Measurements from ENCODE around the gene HIP1. TPM values are rescaled to one million over a fixed set of nuclear protein-coding genes. Genes with fewer than 3 reads are reported as not detected.
A peak's percentile ranks its signal among the peaks of the same experiment; 100 is the strongest.

HIP1 gene
- polyA plus RNA-seq, 2 of the 4 experiments (the other 2 are of a cell fraction), result 17.3 to 33.4 TPM

DNA sequence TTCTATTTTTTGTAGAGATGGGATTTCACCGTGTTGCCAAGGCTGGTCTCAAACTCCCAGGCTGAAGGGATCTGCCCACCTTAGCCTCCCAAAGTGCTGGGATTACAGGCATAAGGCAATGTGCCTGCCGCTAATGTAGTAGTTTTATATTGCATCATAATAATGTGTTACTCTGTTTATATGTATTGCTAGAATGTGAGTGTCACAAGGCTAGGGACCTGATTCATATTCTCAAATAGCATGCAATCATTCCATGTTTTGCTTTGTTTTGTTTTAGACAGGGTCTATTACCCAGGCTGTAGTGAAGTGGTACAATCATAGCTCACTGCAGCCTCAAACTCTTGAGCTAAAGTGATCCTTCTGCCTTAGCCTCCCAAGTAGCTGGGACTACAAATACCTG, 19.8 kb upstream of the HIP1 start:
- TF ChIP-seq NFE2L2 (conservative IDR thresholded peaks at IDR 0.05; ENCODE audit: low read length), result no peak
- no peak for TF ChIP-seq ZC3H11A (IDR thresholded peaks at IDR 0.05)
- TF ChIP-seq, protein P1, sequence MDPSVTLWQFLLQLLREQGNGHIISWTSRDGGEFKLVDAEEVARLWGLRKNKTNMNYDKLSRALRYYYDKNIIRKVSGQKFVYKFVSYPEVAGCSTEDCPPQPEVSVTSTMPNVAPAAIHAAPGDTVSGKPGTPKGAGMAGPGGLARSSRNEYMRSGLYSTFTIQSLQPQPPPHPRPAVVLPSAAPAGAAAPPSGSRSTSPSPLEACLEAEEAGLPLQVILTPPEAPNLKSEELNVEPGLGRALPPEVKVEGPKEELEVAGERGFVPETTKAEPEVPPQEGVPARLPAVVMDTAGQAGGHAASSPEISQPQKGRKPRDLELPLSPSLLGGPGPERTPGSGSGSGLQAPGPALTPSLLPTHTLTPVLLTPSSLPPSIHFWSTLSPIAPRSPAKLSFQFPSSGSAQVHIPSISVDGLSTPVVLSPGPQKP (IDR thresholded peaks at IDR 0.05; ENCODE audit: low read depth, low read length), result no peak
- no peak for TF ChIP-seq ZSCAN20 (CRISPR knock-in tag; IDR thresholded peaks at IDR 0.05)
- no peak for TF ChIP-seq HOXA7 (CRISPR knock-in tag; IDR thresholded peaks at IDR 0.05)
- TF ChIP-seq HOXB13 (CRISPR knock-in tag; IDR thresholded peaks at IDR 0.05; ENCODE audit: low read depth), result no peak
- no peak for TF ChIP-seq MYC (IDR thresholded peaks at IDR 0.05; ENCODE audit: borderline replicate concordance, low read length)
- TF ChIP-seq, protein P2, sequence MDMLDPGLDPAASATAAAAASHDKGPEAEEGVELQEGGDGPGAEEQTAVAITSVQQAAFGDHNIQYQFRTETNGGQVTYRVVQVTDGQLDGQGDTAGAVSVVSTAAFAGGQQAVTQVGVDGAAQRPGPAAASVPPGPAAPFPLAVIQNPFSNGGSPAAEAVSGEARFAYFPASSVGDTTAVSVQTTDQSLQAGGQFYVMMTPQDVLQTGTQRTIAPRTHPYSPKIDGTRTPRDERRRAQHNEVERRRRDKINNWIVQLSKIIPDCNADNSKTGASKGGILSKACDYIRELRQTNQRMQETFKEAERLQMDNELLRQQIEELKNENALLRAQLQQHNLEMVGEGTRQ (IDR thresholded peaks at IDR 0.05), result no peak
- Histone ChIP-seq H3K4me3 (no peak overlapping the region), H3K4me2 (no peak overlapping the region), H3K27ac (no peak overlapping the region), H3K9me3 (no peaks in the 10 kb centered on the region), H3K4me1 (0 out of 3 replicates have a peak, but pooled peaks cover 4% of the 10 kb centered on the region)
- ATAC-seq (no peak), DNase-seq (ENCODE audit: low read depth in 1 of 2, low spot score in 1 of 2) (no peak), FAIRE-seq (no peak)
- POLR2A ChIA-PET, result no interaction called here
- CTCF ChIA-PET, result interaction anchor here (0.8 to 1.7 kb wide), 4 partner anchors 9 to 143 kb away, joined by 3 to 6 read pairs (median 6); no protein-coding TSS in a partner anchor
- WGBS (ENCODE audit: missing lambda C conversion rate), result 61% methylated on average over 2 of the region's 2 CpGs

DNA sequence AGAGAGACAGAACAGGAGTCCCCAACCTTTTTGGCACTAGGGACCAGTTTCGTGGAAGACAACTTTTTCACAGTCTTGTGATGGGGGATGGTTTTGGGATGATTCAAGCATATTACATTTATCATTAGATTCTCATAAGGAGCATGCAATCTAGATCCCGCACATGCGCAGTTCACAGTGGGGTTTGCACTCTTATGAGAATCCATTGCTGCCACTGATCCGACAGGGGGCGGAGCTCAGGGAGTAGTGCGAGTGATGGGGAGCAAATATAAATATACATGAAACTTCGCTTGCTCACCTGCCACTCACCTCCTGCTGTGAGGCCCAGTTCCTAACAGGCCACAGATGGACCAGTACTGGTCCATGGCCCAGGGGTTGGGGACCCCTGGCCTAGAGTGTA, 19.1 kb upstream of the HIP1 start:
- CTCF ChIA-PET, result interaction anchor here (0.8 to 1.7 kb wide), 4 partner anchors 8 to 142 kb away, joined by 3 to 6 read pairs (median 6); no protein-coding TSS in a partner anchor

DNA sequence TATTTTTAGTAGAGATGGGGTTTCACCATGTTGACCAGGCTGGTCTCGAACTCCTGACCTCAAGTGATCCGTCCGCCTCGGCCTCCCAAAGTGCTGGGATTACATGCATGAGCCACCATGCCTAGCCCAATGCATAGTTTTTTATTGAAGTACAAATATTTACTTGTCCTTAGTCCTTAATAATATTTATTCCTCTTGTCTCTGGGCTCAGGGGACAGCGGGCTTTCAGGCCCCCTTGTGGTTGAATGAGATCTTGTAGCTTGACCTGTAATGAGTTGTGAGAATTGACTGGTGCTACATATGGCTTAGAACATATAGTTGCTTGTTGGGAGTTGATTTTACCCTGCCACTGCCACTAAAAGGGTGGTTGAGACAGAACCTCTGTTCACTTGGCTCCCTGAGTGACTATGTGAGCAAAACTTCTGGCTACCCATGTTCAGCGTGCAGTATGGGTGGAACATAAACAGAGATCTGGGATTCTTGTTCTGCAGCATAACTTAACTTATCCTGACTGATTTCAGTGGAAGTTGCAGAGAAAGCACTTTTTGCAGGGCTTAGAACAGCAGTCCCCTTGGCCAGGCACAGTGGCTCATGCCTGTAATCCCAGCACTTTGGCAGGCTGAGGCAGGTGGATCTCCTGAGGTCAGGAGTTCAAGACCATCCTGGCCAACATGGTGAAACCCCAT, 18.4 kb upstream of the HIP1 start:
- Histone ChIP-seq H3K4me3 (no peak overlapping the region), H3K27ac (no peak overlapping the region), H3K4me1 (no peaks in the 10 kb centered on the region), H3K4me2 (no peak overlapping the region), H3K9me3 (no peaks in the 10 kb centered on the region)
- FAIRE-seq (no peak), ATAC-seq (peak in 1 of 2 experiments; percentile 86; a peak in 3 of 6 replicates), DNase-seq (ENCODE audit: low read depth in 1 of 2, low spot score in 1 of 2) (peak; percentile 53 to 60)
- TF ChIP-seq, protein P3, sequence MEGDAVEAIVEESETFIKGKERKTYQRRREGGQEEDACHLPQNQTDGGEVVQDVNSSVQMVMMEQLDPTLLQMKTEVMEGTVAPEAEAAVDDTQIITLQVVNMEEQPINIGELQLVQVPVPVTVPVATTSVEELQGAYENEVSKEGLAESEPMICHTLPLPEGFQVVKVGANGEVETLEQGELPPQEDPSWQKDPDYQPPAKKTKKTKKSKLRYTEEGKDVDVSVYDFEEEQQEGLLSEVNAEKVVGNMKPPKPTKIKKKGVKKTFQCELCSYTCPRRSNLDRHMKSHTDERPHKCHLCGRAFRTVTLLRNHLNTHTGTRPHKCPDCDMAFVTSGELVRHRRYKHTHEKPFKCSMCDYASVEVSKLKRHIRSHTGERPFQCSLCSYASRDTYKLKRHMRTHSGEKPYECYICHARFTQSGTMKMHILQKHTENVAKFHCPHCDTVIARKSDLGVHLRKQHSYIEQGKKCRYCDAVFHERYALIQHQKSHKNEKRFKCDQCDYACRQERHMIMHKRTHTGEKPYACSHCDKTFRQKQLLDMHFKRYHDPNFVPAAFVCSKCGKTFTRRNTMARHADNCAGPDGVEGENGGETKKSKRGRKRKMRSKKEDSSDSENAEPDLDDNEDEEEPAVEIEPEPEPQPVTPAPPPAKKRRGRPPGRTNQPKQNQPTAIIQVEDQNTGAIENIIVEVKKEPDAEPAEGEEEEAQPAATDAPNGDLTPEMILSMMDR (IDR thresholded peaks at IDR 0.05), result peak; percentile 24
- TF ChIP-seq, protein P4, sequence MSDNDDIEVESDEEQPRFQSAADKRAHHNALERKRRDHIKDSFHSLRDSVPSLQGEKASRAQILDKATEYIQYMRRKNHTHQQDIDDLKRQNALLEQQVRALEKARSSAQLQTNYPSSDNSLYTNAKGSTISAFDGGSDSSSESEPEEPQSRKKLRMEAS (IDR thresholded peaks at IDR 0.05), result no peak
- no peak for TF ChIP-seq MAFK (IDR thresholded peaks at IDR 0.05; ENCODE audit: partially characterized antibody)
- no peak for TF ChIP-seq TFCP2L1 (CRISPR knock-in tag; IDR thresholded peaks at IDR 0.05)
- TF ChIP-seq SMC3 (IDR thresholded peaks at IDR 0.05), result 0 out of 3 replicates have a peak, but pooled peaks have one; percentile 44
- no peak for TF ChIP-seq CHD4 (IDR thresholded peaks at IDR 0.05; ENCODE audit: borderline replicate concordance)
- no peak for TF ChIP-seq CHD2 (IDR thresholded peaks at IDR 0.05; ENCODE audit: low read length, partially characterized antibody)
- peak; percentile 23 to 59; a peak in 3 of 5 replicates for TF ChIP-seq RAD21 (conservative IDR thresholded peaks at IDR 0.05 in 1 of 2, IDR thresholded peaks at IDR 0.05 in 1 of 2)
- 41% methylated on average over 6 of the region's 6 CpGs for WGBS (ENCODE audit: missing lambda C conversion rate)
- POLR2A ChIA-PET, result no interaction called here
- CTCF ChIA-PET, result interaction anchor here (1.2 to 2.3 kb wide), 4 partner anchors 10 to 175 kb away, joined by 3 to 6 read pairs (median 4); no protein-coding TSS in a partner anchor

More for the DNA sequence above, 19.1 kb upstream of the HIP1 start:
- FAIRE-seq (no peak), DNase-seq (ENCODE audit: low read depth in 1 of 2, low spot score in 1 of 2) (no peak), ATAC-seq (no peak)
- H3K4me1 ChIP-seq, result 0 out of 3 replicates have a peak, but pooled peaks cover 3% of the 10 kb centered on the region
- H3K9me3 ChIP-seq, result no peaks in the 10 kb centered on the region
- POLR2A ChIA-PET, result no interaction called here
- 97% methylated on average over 7 of the region's 7 CpGs for WGBS (ENCODE audit: missing lambda C conversion rate)
- no peak overlapping the region for H3K4me2 ChIP-seq
- H3K4me3 ChIP-seq, result no peak overlapping the region
- no peak overlapping the region for H3K27ac ChIP-seq
- TF ChIP-seq MYC (IDR thresholded peaks at IDR 0.05; ENCODE audit: borderline replicate concordance, low read length), result no peak
- TF ChIP-seq GATA3 (IDR thresholded peaks at IDR 0.05; ENCODE audit: borderline replicate concordance), result no peak
- no peak for TF ChIP-seq ZSCAN20 (CRISPR knock-in tag; IDR thresholded peaks at IDR 0.05)
- no peak for TF ChIP-seq SREBF2 (IDR thresholded peaks at IDR 0.05)
- TF ChIP-seq, protein P4 (IDR thresholded peaks at IDR 0.05), result no peak
- TF ChIP-seq, protein P5, sequence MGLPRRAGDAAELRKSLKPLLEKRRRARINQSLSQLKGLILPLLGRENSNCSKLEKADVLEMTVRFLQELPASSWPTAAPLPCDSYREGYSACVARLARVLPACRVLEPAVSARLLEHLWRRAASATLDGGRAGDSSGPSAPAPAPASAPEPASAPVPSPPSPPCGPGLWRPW (IDR thresholded peaks at IDR 0.05), result no peak
- no peak for TF ChIP-seq POLR2AphosphoS2 (conservative IDR thresholded peaks at IDR 0.05; ENCODE audit: low read length)
- TF ChIP-seq FOSL2 (IDR thresholded peaks at IDR 0.05), result no peak
- TF ChIP-seq FOSL2 (CRISPR knock-in tag; IDR thresholded peaks at IDR 0.05), result no peak
- TF ChIP-seq KDM5A (IDR thresholded peaks at IDR 0.05), result no peak
- TF ChIP-seq CBX8 (IDR thresholded peaks at IDR 0.05), result no peak
- no peak for TF ChIP-seq KDM1A (IDR thresholded peaks at IDR 0.05; ENCODE audit: low read depth)
- no peak for TF ChIP-seq MAFK (IDR thresholded peaks at IDR 0.05; ENCODE audit: partially characterized antibody)
- TF ChIP-seq ZC3H11A (IDR thresholded peaks at IDR 0.05), result no peak
- TF ChIP-seq RAD21 (conservative IDR thresholded peaks at IDR 0.05 in 1 of 2, IDR thresholded peaks at IDR 0.05 in 1 of 2), result no peak
- TF ChIP-seq NR3C1 (IDR thresholded peaks at IDR 0.05), result no peak
- no peak for TF ChIP-seq RFX5 (IDR thresholded peaks at IDR 0.05)
- TF ChIP-seq TFCP2L1 (CRISPR knock-in tag; IDR thresholded peaks at IDR 0.05), result no peak
- no peak for TF ChIP-seq TP53 (CRISPR knock-in tag; IDR thresholded peaks at IDR 0.05)
- TF ChIP-seq EP300 (IDR thresholded peaks at IDR 0.05), result no peak
